Posterior vena cava (tissue), 2 donors: ENCODE results near the gene SPI1. TPM values are rescaled to one million over a fixed set of nuclear protein-coding genes. Genes with fewer than 3 reads are reported as not detected.

Experiments
- DNase-seq: peaks from one replicate; pipeline ENCODE4 v3.0.0-alpha.2; 2020; ENCODE audit warnings: low spot score
- intact Hi-C, 2 donors: fragments of 100-400 bp; cut with DNase I; formaldehyde crosslinking; loops; one replicate each; pipeline versions ENCODE4 v1.14.1 to v1.14.2; 2022 to 2023
- total RNA-seq, 2 donors: library from RNA; stranded (reverse); fragmentation: NEBNext Ultra II Directional; extraction: Animal tissue kit (Norgen Biotek cat#: 25700); gene quantifications; one replicate each; pipeline ENCODE4 v1.2.1, GENCODE V29; 2021
- donor health status: DM: yes; HTN: yes; CAD: no.
- donor health status: DM: yes; HTN: yes; CAD: no.

Gene SPI1
- total RNA-seq, 2 donors from 2014 or later = 27.7 to 47.0 TPM

DNA sequence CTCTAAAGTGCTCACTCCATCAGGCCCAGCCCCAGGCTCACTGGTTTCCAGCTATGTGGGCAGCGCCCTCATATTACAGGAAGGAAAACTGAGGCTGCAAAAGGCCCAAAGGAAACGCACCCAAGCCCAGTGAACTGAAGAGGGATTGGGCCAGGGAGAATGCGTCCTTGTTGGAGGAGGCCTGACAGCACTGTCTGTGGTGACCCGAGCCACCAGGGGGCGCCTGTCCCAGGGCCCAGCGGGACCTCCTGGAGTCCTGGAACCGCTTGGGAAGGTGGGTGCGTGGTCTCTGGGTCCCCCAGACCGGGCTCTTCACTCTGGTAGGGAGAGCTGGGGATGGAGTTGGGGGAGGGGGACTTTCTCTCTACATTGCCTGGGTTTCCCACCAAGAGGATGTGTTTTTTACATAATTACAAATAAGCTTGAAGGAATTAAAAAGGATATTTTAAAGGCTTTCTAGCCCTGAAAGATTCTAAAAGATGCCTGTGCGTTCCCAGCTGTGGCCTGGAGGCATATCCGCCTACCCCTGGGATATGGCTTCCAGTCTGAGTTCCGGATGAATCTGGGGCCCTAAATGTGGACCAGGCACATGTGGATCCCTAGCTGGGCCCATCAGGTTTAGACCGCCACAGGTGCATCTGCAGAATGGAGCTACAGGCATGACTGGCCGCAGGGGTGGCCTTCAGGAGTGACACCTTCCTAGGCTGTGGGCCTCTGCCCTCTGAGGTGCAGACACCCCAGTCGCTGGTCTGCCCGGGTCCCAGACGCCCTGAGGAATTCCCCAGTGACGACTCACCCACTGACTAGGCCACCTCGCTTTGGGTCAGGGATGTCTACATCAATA lies 4.2 kb downstream of the SPI1 start:
- peak; percentile 95 for DNase-seq
- intact Hi-C loops = loop anchor here (5.0 to 10.0 kb wide), 3 partner anchors 38 to 81 kb away; partner anchors contain the start of gene RAPSN (in 1 of the 2)

- DNase-seq = peak; percentile 38
- intact Hi-C loops = loop anchor here (5.0 to 10.0 kb wide), 3 partner anchors 40 to 82 kb away; partner anchors contain the start of gene RAPSN (in 1 of the 2)
Observed at GRCh38 chr11:47372422-47372821, 5.9 kb downstream of the SPI1 start.

- intact Hi-C loops = loop anchor here (5.0 to 10.0 kb wide), 3 partner anchors 43 to 85 kb away; partner anchors contain the start of gene RAPSN (in 1 of the 2)
- peak; percentile 1 for DNase-seq
Observed at GRCh38 chr11:47369676-47370075, 8.7 kb downstream of the SPI1 start.

DNA sequence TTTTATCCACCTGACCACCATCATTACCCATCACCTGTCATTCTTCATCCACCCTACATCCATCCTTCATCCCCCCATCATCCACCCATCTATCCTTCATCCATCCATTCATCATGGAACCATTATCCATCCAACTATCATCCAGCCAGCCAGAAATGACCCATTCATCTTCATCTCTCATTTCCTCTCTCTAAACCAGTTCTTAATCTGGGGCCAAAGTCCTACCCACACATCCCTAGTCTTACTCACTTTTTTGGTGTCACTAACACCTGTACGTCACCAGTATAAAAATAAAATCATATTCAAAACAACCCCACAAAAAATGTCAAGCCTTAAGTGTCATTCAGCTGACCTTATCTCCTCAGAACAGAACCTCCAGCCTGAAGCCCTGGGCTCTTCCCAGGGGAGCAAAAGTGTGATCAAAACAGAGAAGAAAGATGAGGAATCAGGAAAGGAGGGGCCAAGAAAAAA lies 12.3 kb downstream of the SPI1 start:
- DNase-seq = no peak
- intact Hi-C loops = no loop called here

DNA sequence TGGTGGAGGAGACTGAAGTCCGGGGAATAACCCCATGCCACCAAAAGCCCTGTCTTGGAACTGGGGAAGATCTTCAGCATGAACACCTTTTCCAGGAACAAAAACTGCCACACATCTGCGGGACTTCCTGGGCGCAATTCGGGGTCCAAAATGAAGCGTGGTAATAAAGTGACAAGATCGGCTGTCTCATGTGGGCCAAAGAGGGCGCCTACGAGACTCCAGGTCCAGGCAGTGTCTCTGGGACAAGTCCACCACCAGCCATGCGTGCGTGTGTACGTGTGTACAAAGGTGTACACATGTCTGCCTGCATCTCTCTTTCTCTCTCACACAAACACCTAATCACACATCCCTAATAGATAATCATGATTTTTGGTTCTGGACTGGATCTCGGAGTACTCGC lies 16.9 kb downstream of the SPI1 start:
- DNase-seq = peak; percentile 47
- intact Hi-C loops = no loop called here

GRCh38 chr11:47360341-47360740 lies 18.0 kb downstream of the SPI1 start:
- intact Hi-C loops = no loop called here
- peak; percentile 65 for DNase-seq

DNA sequence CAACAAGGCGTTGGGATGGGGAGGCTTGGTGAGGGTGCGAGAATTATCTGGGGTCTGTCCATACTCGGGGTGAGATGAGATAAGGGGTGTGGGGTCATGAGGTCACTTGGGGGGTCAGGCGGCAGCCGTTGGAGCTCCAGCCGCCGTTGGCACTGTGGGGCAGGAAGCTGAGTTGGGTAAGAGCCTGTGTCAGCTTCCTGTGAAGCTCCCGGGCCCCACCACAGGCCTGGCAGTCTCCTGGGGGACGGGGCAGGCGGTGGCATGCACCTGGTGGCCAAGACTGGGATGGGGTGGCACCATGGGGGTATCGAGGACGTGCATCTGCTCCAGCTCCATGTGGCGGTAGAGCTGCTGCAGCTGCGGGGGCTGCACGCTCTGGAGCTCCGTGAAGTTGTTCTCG lies 18.8 kb downstream of the SPI1 start:
- DNase-seq = peak; percentile 84
- intact Hi-C loops = loop anchor here (5.0 to 10.0 kb wide), 2 partner anchors 177 to 185 kb away; partner anchors contain the start of gene ARFGAP2 (in 1 of the 2)

GRCh38 chr11:47359162-47359561 lies 19.2 kb downstream of the SPI1 start:
- intact Hi-C loops = loop anchor here (5.0 to 10.0 kb wide), 2 partner anchors 177 to 184 kb away; partner anchors contain the start of gene ARFGAP2 (in 1 of the 2)
- DNase-seq = no peak

GRCh38 chr11:47358731-47359051 lies 19.7 kb downstream of the SPI1 start:
- intact Hi-C loops = loop anchor here (5.0 to 10.0 kb wide), 2 partner anchors 176 to 184 kb away; partner anchors contain the start of gene ARFGAP2 (in 1 of the 2)
- DNase-seq = no peak

DNA sequence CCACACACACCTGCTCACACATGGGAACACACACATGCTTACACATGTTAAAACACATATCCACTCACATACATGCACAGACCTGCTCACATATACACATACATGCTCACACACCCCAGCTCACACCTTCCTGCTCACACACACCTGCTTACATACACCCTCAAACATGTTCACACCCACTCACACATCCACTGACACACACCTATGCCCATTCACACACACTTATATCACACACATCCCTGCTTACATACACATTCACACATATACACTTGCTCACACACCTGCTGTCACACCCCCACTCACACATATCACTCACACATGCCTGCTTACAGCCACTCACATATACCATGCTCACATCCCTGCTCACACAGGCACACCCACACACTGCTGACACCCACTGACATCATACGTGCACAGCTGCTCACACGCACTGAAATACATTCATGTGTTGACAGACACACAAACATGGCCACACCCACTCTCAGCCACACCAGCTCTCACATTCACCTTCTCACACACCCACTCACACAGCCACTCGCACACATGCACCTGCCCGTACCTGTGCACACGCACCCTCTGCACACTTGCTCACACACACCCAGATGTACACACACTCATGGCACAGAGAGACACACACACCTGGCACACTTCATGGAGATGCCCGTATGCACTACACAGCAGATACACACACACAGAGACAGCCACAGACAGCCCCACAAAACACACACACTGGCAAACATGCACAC lies 20.2 kb downstream of the SPI1 start:
- no peak for DNase-seq
- intact Hi-C loops = loop anchor here (5.0 to 10.0 kb wide), 2 partner anchors 176 to 183 kb away; partner anchors contain the start of gene ARFGAP2 (in 1 of the 2)

DNA sequence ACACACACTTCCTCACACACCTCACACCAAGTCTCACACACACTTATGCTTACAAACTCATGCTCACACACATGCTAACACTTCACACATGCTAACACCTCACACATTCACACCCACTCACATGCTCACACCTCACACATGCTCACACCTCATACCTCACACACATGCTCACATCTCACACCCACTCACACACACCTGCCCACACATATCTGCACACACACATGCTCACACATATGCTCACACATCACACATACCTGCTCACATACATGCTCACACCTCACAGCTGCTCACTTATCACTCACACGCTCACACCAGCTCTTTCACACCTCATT lies 21.4 kb downstream of the SPI1 start:
- intact Hi-C loops = loop anchor here (5.0 to 10.0 kb wide), 2 partner anchors 175 to 182 kb away; partner anchors contain the start of gene ARFGAP2 (in 1 of the 2)

GRCh38 chr11:47356129-47356997 lies 22.0 kb downstream of the SPI1 start:
- intact Hi-C loops = loop anchor here (5.0 to 10.0 kb wide), 2 partner anchors 174 to 182 kb away; partner anchors contain the start of gene ARFGAP2 (in 1 of the 2)
- no peak for DNase-seq

More for the DNA sequence above, 21.4 kb downstream of the SPI1 start:
- no peak for DNase-seq

GRCh38 chr11:47355283-47356128 lies 22.8 kb downstream of the SPI1 start:
- peak; percentile 96 for DNase-seq
- intact Hi-C loops = loop anchor here (5.0 to 10.0 kb wide), 2 partner anchors 173 to 181 kb away; partner anchors contain the start of gene ARFGAP2 (in 1 of the 2)

- intact Hi-C loops = loop anchor here (5.0 to 10.0 kb wide), 2 partner anchors 173 to 180 kb away; partner anchors contain the start of gene ARFGAP2 (in 1 of the 2)
- no peak for DNase-seq
Observed at GRCh38 chr11:47354913-47355282, 23.4 kb downstream of the SPI1 start.

DNA sequence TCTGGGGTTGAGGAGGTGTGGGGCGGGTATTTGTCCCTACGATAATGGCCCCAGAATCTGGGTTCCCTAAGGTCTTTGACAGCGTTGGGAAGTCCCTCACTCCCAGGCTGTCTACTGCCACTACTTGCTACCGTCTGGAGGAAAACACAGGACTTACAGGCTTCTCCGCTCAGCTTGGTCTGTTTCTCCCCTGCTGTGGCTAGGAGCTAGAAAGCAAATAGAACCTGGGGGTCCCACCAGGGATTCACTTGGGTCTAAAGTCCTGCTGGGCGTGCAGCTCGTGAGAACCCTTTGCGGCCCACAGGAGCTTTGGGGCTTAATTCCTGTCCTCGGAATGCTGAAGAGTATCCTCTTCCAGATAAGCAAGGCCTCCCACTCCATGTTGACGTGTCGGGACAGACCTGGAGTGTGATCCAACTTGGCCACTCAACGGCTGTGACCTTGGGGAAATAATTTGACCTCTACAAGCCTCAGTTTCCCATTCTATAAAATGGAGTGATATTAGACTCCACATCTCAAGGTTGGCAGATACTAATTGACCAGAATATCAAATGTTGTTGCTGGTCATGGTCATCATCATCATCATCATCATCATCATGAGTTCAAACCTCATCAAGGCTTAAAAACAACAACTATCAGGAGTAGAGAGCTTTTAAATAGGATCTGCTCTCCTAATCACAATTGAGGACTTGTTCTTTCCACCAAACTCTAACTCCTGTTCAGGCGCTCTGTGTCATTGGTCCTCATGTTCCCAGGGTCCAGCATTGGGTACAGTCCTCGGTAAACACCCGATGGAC lies 24.2 kb downstream of the SPI1 start:
- no peak for DNase-seq
- intact Hi-C loops = loop anchor here in 1 of 2 donors (10.0 kb wide), 1 partner anchor 179 kb away; the partner anchor contains the start of gene ARFGAP2

GRCh38 chr11:47352556-47352955 lies 25.8 kb downstream of the SPI1 start, which contains the start of gene MYBPC3:
Gene MYBPC3 (minus strand): TSS chr11:47352702. CDS start chr11:47352647, 55 bp downstream.
- DNase-seq = no peak
- intact Hi-C loops = loop anchor here in 1 of 2 donors (10.0 kb wide), 1 partner anchor 178 kb away; the partner anchor contains the start of gene ARFGAP2
